ENCODE data around the gene RCAN3.

RCAN3 gene

DNA sequence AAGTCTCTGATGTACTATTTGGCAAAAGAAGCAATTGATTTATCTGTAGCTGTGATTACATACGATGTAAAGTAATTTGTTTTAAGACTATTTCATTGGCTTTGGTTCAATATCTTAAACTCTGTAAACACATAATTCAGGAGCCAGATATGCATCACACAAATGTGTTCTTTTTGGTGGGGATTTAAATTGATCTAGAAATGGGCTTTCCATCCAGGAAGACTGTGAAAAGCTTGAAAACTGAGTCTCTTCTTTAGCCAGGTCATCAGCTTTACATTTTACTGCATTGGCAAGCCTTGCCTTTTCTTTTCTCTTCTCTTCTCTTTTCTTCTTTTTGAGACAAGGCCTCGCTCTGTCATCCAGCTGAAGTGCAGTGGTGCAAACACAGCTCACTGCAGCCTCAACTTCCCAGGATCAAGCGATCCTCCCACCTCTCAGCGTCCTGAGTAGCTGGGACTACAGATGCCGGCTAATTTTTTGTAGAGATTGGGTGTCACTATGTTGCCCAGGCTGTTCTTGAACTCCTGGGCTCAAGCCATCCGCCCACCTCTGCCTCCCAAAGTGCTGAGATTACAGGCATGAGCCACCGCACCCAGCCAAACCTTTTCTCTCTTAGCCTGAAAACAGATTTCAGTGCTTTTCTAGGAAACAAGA lies 1.4 kb downstream of the RCAN3 start:
- DNase-seq (ENCODE audit: extremely low read depth, low read depth) = no peak
- TF ChIP-seq, protein P1, sequence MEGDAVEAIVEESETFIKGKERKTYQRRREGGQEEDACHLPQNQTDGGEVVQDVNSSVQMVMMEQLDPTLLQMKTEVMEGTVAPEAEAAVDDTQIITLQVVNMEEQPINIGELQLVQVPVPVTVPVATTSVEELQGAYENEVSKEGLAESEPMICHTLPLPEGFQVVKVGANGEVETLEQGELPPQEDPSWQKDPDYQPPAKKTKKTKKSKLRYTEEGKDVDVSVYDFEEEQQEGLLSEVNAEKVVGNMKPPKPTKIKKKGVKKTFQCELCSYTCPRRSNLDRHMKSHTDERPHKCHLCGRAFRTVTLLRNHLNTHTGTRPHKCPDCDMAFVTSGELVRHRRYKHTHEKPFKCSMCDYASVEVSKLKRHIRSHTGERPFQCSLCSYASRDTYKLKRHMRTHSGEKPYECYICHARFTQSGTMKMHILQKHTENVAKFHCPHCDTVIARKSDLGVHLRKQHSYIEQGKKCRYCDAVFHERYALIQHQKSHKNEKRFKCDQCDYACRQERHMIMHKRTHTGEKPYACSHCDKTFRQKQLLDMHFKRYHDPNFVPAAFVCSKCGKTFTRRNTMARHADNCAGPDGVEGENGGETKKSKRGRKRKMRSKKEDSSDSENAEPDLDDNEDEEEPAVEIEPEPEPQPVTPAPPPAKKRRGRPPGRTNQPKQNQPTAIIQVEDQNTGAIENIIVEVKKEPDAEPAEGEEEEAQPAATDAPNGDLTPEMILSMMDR (IDR thresholded peaks at IDR 0.05; ENCODE audit: low read depth, low read length, missing control alignments) = no peak
- H3K4me3 ChIP-seq (replicated peaks; ENCODE audit: low read depth, low read length) = no peak overlapping the region

DNA sequence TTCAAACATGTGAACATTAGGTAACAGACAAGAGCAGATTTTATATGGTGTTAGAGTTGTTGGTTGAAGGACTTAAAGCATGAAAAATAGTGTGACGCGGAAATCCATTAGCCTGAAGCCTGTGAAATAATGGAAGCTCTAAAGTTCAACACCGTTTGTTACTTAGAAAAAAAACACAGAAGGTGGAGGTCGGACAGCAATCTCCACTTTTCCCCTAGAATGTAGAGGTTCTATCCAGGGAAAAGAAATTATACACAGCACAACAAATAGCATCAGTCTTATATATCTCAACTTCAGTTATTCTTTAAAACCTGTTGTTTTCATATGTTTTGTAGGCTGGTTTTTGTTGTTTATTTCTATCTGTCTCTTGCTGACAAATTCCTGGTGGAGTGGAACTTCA lies 1.9 kb downstream of the RCAN3 start:
- DNase-seq (ENCODE audit: extremely low read depth, low read depth) = no peak
- TF ChIP-seq, protein P1 (IDR thresholded peaks at IDR 0.05; ENCODE audit: low read depth, low read length, missing control alignments) = no peak
- no peak overlapping the region for H3K4me3 ChIP-seq (replicated peaks; ENCODE audit: low read depth, low read length)

DNA sequence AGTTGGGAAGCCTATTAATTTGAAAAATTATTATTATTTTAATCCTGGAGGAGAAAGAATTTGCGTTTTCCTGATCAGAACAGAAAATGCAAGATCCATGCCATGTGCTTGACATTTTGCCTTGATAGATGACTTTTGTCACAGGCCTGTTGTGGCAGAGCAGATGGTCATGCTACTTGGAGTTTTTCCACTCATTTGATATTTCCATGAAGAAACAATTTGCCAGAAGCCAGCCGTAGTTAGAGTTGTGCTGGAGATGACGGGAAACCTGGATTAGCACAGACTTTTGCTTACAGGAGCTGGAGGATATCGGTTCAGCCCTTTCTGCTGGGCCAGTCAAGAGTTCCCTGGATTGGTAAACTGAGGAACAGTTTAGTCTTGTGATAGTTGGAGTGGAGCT lies 3.2 kb downstream of the RCAN3 start:
- DNase-seq (ENCODE audit: extremely low read depth, low read depth) = no peak
- TF ChIP-seq, protein P1 (IDR thresholded peaks at IDR 0.05; ENCODE audit: low read depth, low read length, missing control alignments) = no peak
- no peak overlapping the region for H3K4me3 ChIP-seq (replicated peaks; ENCODE audit: low read depth, low read length)

DNA sequence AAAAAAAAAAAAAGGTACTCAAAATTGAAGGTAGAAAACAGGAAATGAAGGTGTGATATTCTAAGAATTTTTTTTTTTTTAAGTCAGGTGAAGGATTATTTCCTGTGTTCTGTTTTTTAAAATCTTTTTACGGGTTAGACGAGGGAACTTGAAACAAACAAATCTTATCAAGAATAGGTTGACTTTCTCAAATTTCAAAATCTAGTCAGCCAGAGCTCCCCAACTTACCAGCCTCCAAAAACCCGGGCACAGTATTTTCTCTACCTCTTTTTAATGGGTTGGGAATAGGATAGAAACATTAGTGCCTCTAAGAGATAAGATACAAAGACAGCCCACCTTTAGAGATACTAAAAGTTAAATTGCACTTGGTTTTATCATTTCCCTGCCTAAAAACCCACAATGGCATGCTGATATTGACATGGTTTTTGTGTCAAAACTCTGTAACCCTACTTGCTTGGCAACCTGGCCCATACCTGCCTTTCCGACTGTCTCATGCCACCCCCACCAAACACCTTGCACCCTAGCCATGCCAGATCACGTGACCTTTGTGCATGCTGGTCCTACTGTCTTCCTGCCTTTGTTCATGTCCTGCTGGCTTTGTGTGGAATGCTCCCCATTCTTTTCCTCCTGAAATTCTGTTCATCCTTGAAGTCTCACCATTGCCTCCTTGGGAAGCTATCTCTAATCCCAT lies 4.2 kb downstream of the RCAN3 start:
- no peak for DNase-seq (ENCODE audit: extremely low read depth, low read depth)
- H3K4me3 ChIP-seq (replicated peaks; ENCODE audit: low read depth, low read length) = no peak overlapping the region
- TF ChIP-seq, protein P1 (IDR thresholded peaks at IDR 0.05; ENCODE audit: low read depth, low read length, missing control alignments) = no peak

DNA sequence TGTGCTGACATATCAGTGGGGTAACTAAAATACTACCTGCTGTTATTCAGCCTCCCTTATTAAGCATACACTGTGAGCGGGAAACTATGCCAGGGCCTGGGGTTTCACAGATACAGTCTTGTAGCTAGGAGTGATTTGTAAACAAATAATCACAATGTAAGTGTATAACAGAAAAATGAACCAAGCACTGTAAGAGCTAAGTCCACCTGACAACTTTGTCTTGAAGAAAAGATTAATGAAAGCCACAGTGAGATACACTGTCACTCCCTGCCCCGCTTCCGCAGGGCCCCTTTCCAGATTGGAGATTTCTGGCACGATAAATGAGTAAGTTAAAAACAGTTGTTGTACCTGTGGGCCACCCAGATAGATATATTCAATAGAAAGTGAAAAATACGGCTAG lies 4.8 kb downstream of the RCAN3 start:
- TF ChIP-seq, protein P1 (IDR thresholded peaks at IDR 0.05; ENCODE audit: low read depth, low read length, missing control alignments) = no peak
- no peak for DNase-seq (ENCODE audit: extremely low read depth, low read depth)
- no peak overlapping the region for H3K4me3 ChIP-seq (replicated peaks; ENCODE audit: low read depth, low read length)

DNA sequence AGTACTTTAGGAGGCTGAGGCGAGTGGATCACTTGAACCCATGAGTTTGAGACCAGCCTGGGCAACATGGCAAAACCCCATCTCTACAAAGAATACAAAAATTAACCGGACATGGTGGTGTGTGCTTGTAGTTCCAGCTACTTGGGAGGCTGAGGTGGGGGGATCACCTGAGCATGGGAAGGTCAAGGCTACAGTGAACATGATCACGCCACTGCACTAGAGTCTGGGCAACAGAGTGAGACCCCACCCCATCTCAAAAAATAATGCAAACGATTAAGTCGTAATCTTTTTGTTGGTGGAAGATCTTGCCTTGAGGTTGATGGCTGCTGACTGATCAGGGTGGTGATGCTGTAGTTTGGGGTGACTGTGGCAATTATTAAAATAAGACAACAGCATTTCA lies 6.3 kb downstream of the RCAN3 start:
- H3K4me3 ChIP-seq (replicated peaks; ENCODE audit: low read depth, low read length) = no peak overlapping the region
- DNase-seq (ENCODE audit: extremely low read depth, low read depth) = no peak
- TF ChIP-seq, protein P1 (IDR thresholded peaks at IDR 0.05; ENCODE audit: low read depth, low read length, missing control alignments) = no peak

Data from HFF-Myc (cell line).